ENCODE results near the gene ATF4.

The ATF4 gene

DNA sequence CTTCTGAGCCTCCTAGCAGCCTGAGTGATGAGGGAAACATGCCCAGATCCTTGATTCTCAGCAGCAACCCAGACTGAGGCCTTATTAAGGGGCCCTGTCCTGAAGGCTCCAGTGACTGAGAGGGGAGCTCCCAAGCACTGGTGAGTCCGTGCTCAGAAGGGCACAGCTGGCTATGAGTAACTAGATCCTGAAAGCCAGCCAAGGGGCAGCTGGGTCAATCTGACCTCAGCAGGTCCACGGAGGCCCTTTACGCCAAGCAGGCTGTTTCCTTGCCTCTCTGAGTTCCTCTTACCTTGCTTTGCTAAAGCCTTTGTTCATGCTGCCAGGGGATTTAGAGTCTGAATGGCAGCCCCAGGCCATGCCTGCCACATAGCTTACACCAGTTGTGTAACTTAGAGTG is 37.6 kb upstream of the ATF4 start:
- Mint-ChIP-seq H3K9me3 (no peaks in the 10 kb centered on the region), H3K27ac (no peak overlapping the region), H3K4me3 (no peak overlapping the region), H3K27me3 (no peaks in the 10 kb centered on the region), H3K4me1 (no peaks in the 10 kb centered on the region)
- no peak for DNase-seq
- ATAC-seq = no peak

DNA sequence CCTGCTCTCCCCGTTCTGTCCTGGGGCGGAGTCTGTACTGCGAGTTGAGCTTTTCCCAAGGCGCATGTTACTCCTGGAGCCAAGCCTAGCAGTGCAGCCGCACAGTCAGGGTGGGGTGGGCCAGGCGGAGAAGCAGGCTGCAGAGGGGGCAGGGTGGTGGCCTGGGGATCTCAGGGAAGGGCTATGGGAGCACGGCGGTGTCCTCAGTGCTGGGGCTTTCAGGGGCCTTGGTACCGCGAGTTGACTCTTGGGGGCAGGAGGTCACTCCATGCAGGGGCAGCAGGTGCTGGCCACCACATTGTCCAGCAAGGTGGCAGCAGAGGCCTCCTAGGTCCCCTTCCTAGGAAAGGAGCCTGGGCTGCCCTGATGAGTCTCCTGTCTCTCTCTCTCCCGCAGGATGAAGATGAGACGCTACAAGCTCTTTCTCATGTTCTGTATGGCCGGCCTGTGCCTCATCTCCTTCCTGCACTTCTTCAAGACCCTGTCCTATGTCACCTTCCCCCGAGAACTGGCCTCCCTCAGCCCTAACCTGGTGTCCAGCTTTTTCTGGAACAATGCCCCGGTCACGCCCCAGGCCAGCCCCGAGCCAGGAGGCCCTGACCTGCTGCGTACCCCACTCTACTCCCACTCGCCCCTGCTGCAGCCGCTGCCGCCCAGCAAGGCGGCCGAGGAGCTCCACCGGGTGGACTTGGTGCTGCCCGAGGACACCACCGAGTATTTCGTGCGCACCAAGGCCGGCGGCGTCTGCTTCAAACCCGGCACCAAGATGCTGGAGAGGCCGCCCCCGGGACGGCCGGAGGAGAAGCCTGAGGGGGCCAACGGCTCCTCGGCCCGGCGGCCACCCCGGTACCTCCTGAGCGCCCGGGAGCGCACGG is 33.2 kb upstream of the ATF4 start:
- H3K4me1 Mint-ChIP-seq = peaks cover 23% of the 10 kb centered on the region
- no peaks in the 10 kb centered on the region for H3K9me3 Mint-ChIP-seq
- no peak overlapping the region for H3K4me3 Mint-ChIP-seq
- H3K27me3 Mint-ChIP-seq = no peaks in the 10 kb centered on the region
- H3K27ac Mint-ChIP-seq = no peak overlapping the region
- DNase-seq (no peak), ATAC-seq (no peak)

DNA sequence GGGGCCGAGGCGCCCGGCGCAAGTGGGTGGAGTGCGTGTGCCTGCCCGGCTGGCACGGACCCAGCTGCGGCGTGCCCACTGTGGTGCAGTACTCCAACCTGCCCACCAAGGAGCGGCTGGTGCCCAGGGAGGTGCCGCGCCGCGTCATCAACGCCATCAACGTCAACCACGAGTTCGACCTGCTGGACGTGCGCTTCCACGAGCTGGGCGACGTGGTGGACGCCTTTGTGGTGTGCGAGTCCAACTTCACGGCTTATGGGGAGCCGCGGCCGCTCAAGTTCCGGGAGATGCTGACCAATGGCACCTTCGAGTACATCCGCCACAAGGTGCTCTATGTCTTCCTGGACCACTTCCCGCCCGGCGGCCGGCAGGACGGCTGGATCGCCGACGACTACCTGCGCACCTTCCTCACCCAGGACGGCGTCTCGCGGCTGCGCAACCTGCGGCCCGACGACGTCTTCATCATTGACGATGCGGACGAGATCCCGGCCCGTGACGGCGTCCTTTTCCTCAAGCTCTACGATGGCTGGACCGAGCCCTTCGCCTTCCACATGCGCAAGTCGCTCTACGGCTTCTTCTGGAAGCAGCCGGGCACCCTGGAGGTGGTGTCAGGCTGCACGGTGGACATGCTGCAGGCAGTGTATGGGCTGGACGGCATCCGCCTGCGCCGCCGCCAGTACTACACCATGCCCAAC is 32.4 kb upstream of the ATF4 start:
- Mint-ChIP-seq H3K9me3 (no peaks in the 10 kb centered on the region), H3K4me1 (peaks cover 23% of the 10 kb centered on the region), H3K27me3 (no peaks in the 10 kb centered on the region), H3K27ac (no peak overlapping the region), H3K4me3 (no peak overlapping the region)
- ATAC-seq = no peak
- no peak for DNase-seq

DNA sequence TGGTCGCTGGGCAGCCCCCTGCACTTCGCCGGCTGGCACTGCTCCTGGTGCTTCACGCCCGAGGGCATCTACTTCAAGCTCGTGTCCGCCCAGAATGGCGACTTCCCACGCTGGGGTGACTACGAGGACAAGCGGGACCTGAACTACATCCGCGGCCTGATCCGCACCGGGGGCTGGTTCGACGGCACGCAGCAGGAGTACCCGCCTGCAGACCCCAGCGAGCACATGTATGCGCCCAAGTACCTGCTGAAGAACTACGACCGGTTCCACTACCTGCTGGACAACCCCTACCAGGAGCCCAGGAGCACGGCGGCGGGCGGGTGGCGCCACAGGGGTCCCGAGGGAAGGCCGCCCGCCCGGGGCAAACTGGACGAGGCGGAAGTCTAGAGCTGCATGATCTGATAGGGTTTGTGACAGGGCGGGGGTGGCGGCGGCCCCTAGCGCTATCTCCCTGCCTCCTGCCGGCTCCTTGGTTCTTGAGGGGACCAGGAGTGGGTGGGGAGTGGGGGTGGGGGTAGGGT is 31.7 kb upstream of the ATF4 start:
- Mint-ChIP-seq H3K4me3 (no peak overlapping the region), H3K4me1 (peaks cover 23% of the 10 kb centered on the region), H3K9me3 (no peaks in the 10 kb centered on the region), H3K27me3 (no peaks in the 10 kb centered on the region), H3K27ac (no peak overlapping the region)
- DNase-seq (no peak), ATAC-seq (no peak)

DNA sequence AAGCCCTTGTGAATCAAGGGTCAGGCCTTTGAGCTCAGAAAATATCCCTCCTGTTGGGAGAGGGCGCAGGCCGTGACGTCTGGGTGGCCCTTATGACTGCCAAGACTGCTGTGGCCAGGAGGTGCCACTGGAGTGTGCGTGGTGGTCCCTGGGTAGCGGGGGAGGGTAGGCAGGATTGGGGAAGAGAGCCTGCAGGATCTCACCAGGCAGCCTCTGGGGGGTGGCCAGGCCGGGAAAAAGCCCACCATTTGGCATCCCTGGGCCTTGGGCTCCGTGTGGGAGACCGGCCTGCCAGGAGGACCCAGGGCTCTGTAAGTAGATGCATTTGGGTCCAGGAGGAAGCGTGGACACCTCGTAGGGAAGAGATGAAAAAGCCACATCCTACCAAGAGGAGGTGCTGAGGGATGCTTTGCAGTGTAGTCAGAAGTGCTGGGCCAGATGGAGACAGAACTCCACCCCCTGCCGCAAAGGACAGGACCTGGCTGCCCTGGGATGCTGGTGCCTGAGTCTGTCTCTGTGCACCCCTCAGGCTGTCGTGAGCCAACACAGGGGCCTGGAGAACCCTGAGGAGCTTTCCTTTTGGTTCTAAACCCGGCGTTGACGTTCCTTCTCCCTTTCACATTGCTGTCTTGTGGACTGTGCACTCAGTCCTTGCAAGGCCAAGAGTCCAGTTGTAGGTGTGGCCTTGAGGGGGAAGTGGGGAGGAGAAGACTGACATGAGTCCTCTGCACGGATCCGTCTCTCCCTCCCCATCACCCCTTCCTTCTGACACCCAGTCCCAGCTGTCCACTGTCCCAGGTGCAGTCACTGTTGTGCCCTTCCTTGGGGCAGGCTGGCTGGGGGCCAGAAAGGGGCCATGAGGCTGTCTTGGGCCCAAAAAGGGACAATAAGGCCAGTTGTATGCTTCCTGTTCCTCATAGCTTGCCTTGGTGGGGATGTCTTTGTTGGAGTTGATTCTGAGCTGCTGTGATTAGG is 31.0 kb upstream of the ATF4 start:
- peaks cover 23% of the 10 kb centered on the region for H3K4me1 Mint-ChIP-seq
- DNase-seq (no peak), ATAC-seq (no peak)
- H3K27me3 Mint-ChIP-seq = no peaks in the 10 kb centered on the region
- H3K4me3 Mint-ChIP-seq = peak overlapping the region; percentile 65 to 69
- H3K27ac Mint-ChIP-seq = peak overlapping the region; percentile 52 to 59
- H3K9me3 Mint-ChIP-seq = no peaks in the 10 kb centered on the region

DNA sequence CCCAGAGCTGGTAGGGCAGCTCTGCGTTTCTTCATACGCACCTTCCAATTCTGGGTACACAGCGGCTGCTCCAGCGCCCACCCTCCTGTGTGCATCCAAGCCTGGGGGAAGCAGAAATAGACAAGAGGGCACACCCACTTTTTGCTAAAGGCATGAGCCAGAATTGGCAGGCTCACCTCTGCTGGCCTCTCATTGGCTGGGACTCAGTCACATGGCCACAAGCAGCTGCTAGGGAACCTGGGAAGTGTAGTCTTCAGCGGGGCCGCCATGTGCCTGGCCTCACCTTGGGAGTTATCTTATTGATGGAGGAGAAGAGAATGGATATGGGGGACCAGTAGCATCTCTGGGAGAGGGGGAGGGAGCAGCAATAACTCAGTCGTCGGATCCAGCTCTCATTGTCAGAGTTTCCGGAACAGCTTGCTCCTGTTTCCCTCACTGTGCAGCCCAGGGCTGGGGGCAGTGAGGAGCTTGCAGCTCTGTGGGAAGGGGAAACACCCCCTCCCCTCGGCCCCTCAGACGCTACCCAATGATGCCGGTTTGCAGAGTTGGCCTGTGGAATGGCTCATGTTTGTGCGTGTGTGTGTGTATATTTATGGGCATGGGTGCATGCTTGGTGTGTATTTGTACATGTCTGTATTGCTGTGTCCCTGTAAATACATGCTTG is 30.1 kb upstream of the ATF4 start:
- ATAC-seq (peak; percentile 98), DNase-seq (peak; percentile 66 to 84)
- Mint-ChIP-seq H3K9me3 (no peaks in the 10 kb centered on the region), H3K27me3 (no peaks in the 10 kb centered on the region), H3K27ac (peak overlapping the region in 1 of 2 donors; percentile 58), H3K4me1 (peaks cover 30% of the 10 kb centered on the region), H3K4me3 (peak overlapping the region; percentile 65 to 69)

DNA sequence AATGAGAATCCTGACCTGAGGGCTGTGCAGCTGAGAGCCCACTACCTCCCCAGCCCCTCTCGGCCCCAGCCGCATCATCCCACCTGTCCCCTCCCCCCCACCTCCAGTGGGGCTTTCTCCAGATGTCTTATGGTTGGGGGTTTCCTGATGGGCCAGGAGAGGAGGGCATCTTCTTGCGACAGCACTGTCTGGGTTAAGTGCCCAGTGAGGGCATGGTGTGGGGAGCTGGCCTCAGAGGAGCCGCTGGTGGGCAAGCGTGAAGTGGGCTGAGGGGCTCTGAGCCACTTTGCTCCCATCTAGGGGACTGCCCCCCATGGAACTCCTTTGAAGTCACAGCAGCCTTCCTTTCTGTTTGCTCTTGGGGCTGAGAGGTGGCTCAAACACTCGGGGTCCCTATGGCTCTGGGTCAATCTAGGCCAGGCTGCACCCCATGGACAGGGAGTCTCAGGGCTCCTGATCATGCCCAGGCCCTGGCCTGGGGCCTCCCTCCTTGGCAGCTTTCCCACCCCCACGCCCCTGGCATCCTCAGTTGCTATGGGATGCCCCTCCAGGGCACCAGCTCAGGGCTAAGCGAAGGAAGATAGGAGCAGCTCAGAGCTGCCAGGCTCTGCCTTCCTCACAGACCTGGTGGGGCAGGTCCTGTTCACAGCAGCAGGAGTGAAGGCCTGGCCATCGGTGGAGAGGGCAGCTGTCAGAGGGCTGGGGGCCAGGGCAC is 29.2 kb upstream of the ATF4 start:
- no peak overlapping the region for H3K27ac Mint-ChIP-seq
- H3K27me3 Mint-ChIP-seq = no peaks in the 10 kb centered on the region
- no peaks in the 10 kb centered on the region for H3K9me3 Mint-ChIP-seq
- no peak for ATAC-seq
- no peak overlapping the region for H3K4me3 Mint-ChIP-seq
- no peak for DNase-seq
- H3K4me1 Mint-ChIP-seq = peaks cover 33% of the 10 kb centered on the region

DNA sequence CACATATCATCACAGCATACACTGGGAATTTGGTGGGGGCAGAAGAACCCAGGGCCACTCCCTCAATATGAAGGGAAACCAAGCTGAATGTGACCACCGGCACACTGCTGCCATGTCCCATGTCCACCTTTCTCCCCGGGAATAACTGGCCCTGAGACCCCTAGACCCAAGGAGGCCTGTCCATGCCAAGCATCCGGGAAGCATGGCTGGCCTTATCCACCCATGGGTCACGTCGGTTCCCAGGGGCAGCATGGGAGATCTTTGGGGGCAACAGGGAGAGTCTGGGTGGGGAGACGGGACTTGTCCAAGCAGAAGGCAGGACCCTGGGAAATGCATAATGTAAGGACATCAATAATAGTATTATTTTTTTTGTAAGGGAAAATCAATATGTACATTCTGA is 28.7 kb upstream of the ATF4 start:
- H3K4me3 Mint-ChIP-seq = no peak overlapping the region
- H3K4me1 Mint-ChIP-seq = peaks cover 39% of the 10 kb centered on the region
- no peaks in the 10 kb centered on the region for H3K9me3 Mint-ChIP-seq
- ATAC-seq (no peak), DNase-seq (no peak)
- no peaks in the 10 kb centered on the region for H3K27me3 Mint-ChIP-seq
- H3K27ac Mint-ChIP-seq = no peak overlapping the region

DNA sequence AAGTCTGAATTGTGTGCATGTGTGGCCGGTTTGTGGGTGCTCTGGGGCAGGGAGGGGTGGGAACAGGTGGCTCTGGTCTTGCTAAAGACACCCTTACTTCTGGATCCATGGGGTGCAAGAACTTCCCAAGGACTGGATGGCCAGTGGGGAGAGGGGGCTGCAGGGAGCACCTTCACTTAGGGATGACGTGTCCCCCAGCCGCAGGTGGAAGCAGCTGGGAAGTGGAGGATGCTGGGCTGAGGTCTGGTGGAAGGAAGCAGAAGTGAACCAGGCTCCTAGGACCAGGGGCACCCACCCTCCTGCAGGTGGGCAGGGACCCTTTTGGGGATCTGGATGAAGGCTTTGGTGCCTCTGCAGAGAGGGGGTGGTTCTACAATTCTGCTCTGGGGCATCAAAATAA is 28.2 kb upstream of the ATF4 start:
- Mint-ChIP-seq H3K9me3 (no peaks in the 10 kb centered on the region), H3K4me3 (no peak overlapping the region), H3K4me1 (peaks cover 43% of the 10 kb centered on the region), H3K27ac (no peak overlapping the region), H3K27me3 (no peaks in the 10 kb centered on the region)
- ATAC-seq = no peak
- no peak for DNase-seq

DNA sequence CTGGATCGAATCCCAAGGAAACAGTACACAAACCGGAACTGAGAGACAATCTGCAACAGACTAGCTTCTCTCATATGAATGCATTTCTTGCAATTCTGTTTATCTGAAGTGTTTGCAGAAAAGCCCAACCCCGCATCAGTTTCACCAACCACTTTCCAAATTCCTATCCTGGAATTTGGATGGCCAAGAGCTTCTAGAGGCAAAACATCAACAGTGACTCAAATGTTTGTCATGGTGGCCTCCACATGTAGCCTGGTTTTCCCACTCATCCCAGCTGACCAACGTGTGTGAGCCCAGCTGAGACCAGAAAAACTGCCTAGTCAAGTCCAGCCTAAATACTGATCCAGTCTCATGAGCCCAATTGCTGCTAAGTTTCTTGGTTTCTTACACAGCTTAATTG is 26.6 kb upstream of the ATF4 start:
- Mint-ChIP-seq H3K27me3 (no peaks in the 10 kb centered on the region), H3K4me1 (peaks cover 47% of the 10 kb centered on the region), H3K9me3 (no peaks in the 10 kb centered on the region), H3K4me3 (no peak overlapping the region), H3K27ac (no peak overlapping the region)
- ATAC-seq = no peak
- no peak for DNase-seq

DNA sequence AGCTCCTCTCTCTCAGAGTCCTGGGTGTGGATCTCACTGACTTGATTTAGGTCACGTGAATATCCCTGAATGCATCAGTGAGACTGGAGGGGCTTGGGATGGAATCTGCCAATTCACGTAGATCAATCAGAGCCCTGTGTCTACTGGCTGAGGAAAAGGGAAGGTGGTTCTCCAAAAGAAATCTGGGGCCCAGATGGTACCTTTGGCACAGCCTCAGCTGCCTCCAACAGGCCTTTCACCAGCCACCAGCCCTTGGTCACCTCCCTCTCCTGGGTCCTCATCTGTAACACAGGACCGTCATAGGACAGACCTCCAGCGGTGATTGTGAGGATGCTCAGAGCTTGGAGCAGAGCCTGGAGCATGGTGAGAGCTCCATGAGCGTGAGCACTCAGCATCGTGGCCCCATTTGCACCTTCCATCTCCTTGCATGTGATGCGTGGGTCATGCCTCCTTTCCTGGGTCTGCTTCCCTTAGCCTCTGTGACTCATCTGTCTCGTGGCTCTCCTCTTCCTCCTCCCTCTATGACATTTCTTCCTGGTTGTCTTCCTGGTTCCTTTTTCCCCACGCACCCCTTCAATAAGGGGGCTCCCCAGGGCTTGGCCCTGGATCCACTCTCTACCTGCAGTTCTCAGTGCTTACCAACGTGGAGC is 25.8 kb upstream of the ATF4 start:
- DNase-seq (no peak), ATAC-seq (no peak)
- Mint-ChIP-seq H3K4me3 (no peak overlapping the region), H3K9me3 (no peaks in the 10 kb centered on the region), H3K27me3 (no peaks in the 10 kb centered on the region), H3K27ac (peak overlapping the region in 1 of 2 donors; percentile 43), H3K4me1 (peaks cover 40% of the 10 kb centered on the region)

DNA sequence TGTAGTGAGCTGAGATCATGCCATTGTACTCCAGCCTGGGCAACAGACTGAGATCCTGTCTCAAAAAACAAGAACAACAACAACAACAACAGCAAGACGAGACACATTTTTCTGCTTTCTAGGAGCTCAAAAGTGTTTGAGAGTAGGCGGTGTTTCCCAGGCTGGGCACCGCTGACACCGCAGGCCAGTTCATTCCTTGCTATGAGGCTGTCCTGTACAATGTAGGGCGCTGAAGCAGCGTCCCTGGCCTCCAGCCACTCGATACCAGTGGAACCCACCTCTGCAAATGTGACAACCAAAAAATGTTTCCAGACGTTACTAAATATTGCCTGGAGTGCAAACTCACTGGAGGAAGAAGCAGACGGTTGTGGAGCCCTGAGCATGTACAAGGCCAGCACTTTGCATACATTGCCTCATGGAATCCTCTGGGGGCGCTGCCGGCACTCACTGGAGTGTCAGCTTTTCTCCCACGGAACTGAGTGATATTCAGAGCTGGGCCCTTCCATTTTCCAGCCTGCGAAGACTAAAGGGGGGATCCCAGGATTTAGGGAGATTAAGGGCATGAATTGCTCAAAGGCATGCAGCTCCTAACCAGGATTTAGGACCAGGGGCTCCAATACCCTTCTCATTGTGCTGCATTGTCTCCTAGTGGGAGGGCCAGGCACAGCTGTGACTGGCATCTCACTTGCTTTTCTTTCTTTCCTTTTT is 24.1 kb upstream of the ATF4 start:
- Mint-ChIP-seq H3K27me3 (no peaks in the 10 kb centered on the region), H3K4me1 (peaks cover 30% of the 10 kb centered on the region), H3K4me3 (no peak overlapping the region), H3K27ac (no peak overlapping the region), H3K9me3 (no peaks in the 10 kb centered on the region)
- peak; percentile 84 for ATAC-seq
- peak; percentile 47 to 54 for DNase-seq

DNA sequence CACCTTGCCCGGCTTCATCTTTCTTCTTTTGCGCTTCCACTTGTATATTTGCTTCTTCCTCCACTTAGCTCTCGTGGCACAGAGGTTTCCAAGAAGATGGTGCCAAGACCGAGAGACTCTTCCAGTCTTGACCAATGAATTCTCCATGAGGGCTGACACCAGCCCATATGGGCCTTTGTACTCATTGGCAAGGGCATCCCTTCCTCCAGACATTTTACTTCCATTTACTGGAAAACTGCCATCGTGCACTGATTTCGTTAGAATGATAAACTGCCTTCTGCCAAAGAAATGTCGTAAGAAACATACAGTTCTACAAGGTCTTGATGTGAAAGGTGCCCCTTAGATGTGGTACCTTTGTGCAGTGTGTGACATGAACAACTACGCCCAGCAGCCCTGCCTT is 22.9 kb upstream of the ATF4 start:
- no peak for ATAC-seq
- no peak for DNase-seq
- H3K27me3 Mint-ChIP-seq = no peaks in the 10 kb centered on the region
- no peaks in the 10 kb centered on the region for H3K9me3 Mint-ChIP-seq
- H3K27ac Mint-ChIP-seq = no peak overlapping the region
- H3K4me3 Mint-ChIP-seq = no peak overlapping the region
- peaks cover 37% of the 10 kb centered on the region for H3K4me1 Mint-ChIP-seq
